Adrenal gland (tissue), 19 donors: ENCODE measurements around the gene NRDE2. TPM values are rescaled to one million over a fixed set of nuclear protein-coding genes. Genes with fewer than 3 reads are reported as not detected.

Experiments
- DNase-seq, 7 donors: peaks; one replicate each; pipeline ENCODE4 v3.0.0-alpha.2; 2019 to 2020
- H3K27ac ChIP-seq, 5 donors: fragments of 200-600 bp; sonication (generic) in 4 of 5; 1 replicate in 3 of 5; 2 replicates in 2 of 5; pipeline versions ENCODE4 v1.5.1 to v1.8.0; 2016 to 2020; ENCODE audit warnings: mild to moderate bottlenecking in 1 of 5
- H3K27me3 ChIP-seq: fragments of 200-600 bp; 2 replicates; pipeline ENCODE4 v1.8.0; 2021
- H3K36me3 ChIP-seq, 2 donors: fragments of 200-600 bp; replicated peaks in 1 of 2; 1 replicate in 1 of 2; 2 replicates in 1 of 2; pipeline versions ENCODE4 v1.5.1 to v1.8.0; 2018 to 2022
- H3K4me1 ChIP-seq, 2 donors: fragments of 200-600 bp; replicated peaks in 1 of 2; 1 replicate in 1 of 2; 2 replicates in 1 of 2; pipeline versions ENCODE4 v1.5.1 to v1.8.0; 2018 to 2021
- H3K4me3 ChIP-seq, 4 donors: fragments of 200-600 bp; sonication (generic) in 3 of 4; one replicate each; pipeline ENCODE4 v1.5.1; 2016 to 2018
- H3K9me3 ChIP-seq, 3 donors: fragments of 200-600 bp; sonication (generic) in 1 of 3; replicated peaks in 1 of 3; 1 replicate in 2 of 3; 2 replicates in 1 of 3; pipeline versions ENCODE4 v1.5.1 to v1.8.0; 2016 to 2021
- POLR2A ChIP-seq, 2 donors: fragments of 450-650 bp; IDR thresholded peaks; one replicate each; pipeline ENCODE4 v1.6.1; 2017; ENCODE audit warnings: antibody characterized with exemption in 2 of 2, mild to moderate bottlenecking in 2 of 2, moderate library complexity in 1 of 2
- WGBS, 4 donors: extraction: QIAGEN DNeasy Blood & Tissue Kit in 2 of 4; methylation state at CpG; one replicate each; pipeline versions ENCODE4 v1.1.5 to v1.1.7; 2013 to 2017; 5-methylcytosine and 5-hydroxymethylcytosine counted together
- intact Hi-C, 2 donors: fragments of 100-400 bp; cut with DNase I; formaldehyde crosslinking; loops; one replicate each; pipeline versions ENCODE4 v1.14.1 to v1.15.0; 2022 to 2023
- long read RNA-seq, 10 donors: library from polyadenylated mRNA in 3 of 10; unstranded in 2 of 10; stranded (forward) in 1 of 10; transcript quantifications; one replicate each; pipeline ENCODE4 v2.0.0 and lab custom pipeline, GENCODE V29; 2021 to 2026
- polyA plus RNA-seq, 3 donors: library from polyadenylated mRNA; stranded (reverse); fragments of 200-250 nt in 2 of 3; fragments of 350-450 nt in 1 of 3; fragmentation: Illumina TruSeq in 1 of 3; extraction: RNeasy Lipid Tissue Mini Kit (QIAGEN cat#74804) in 1 of 3; gene quantifications; one replicate each; pipeline ENCODE4 v1.2.3, GENCODE V29; 2013 to 2014
- total RNA-seq, 9 donors: library from RNA; depleted of rRNA in 4 of 9; stranded (reverse); fragments of >200 nt in 4 of 9; fragments of 120-200 nt in 1 of 9; fragmentation: NEBNext Ultra II Directional in 1 of 9; extraction: Animal tissue kit (Norgen Biotek cat#: 25700) in 1 of 9; gene quantifications; one replicate each; pipeline versions ENCODE4 v1.1.0 to v1.2.4, GENCODE V29; 2013 to 2023
- TF ChIP-seq, protein P1 (sequence below), 6 experiments: fragments of 450-650 bp in 4 of 6; fragments of 200-600 bp in 2 of 6; sonication (generic) in 1 of 6; IDR thresholded peaks; 1 replicate in 5 of 6; 2 replicates in 1 of 6; pipeline versions ENCODE4 v1.5.1 to v1.8.0; 2016 to 2021; ENCODE audit warnings: antibody characterized with exemption in 6 of 6, mild to moderate bottlenecking in 2 of 6, moderate library complexity in 1 of 6
- donor health status: healthy with polysubstance abuse.
- donor health status: Bipolar disorder and iron deficiency.
- donor health status: DM: yes; HTN: yes; CAD: no.
- donor health status: DM: no; HTN: no; CAD: no.
- donor health status: DM: no; HTN: no; CAD: no.
- donor health status: DM: yes; HTN: yes; CAD: no.

Gene NRDE2, protein sequence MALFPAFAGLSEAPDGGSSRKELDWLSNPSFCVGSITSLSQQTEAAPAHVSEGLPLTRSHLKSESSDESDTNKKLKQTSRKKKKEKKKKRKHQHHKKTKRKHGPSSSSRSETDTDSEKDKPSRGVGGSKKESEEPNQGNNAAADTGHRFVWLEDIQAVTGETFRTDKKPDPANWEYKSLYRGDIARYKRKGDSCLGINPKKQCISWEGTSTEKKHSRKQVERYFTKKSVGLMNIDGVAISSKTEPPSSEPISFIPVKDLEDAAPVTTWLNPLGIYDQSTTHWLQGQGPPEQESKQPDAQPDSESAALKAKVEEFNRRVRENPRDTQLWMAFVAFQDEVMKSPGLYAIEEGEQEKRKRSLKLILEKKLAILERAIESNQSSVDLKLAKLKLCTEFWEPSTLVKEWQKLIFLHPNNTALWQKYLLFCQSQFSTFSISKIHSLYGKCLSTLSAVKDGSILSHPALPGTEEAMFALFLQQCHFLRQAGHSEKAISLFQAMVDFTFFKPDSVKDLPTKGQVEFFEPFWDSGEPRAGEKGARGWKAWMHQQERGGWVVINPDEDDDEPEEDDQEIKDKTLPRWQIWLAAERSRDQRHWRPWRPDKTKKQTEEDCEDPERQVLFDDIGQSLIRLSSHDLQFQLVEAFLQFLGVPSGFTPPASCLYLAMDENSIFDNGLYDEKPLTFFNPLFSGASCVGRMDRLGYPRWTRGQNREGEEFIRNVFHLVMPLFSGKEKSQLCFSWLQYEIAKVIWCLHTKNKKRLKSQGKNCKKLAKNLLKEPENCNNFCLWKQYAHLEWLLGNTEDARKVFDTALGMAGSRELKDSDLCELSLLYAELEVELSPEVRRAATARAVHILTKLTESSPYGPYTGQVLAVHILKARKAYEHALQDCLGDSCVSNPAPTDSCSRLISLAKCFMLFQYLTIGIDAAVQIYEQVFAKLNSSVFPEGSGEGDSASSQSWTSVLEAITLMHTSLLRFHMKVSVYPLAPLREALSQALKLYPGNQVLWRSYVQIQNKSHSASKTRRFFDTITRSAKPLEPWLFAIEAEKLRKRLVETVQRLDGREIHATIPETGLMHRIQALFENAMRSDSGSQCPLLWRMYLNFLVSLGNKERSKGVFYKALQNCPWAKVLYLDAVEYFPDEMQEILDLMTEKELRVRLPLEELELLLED
- total RNA-seq (10 to 100 TPM in 8 of 9 donors, 1 to 10 TPM in 1; 9.2 to 24.8 (median 19.4) TPM), polyA plus RNA-seq (10 to 100 TPM in 2 of 3 donors, 1 to 10 TPM in 1; 9.2 to 25.6 (median 13.5) TPM)
- long read RNA-seq, donor 1, full-length matches to known transcripts = 4 of 4 reads
- long read RNA-seq, donor 1, partial matches to known transcripts = 0 of 4 reads
- long read RNA-seq, donor 1, other reads (novel, unspliced or antisense) = 0 of 4 reads
- long read RNA-seq, donor 2, partial matches to known transcripts = 0 of 3 reads
- long read RNA-seq, donor 2, other reads (novel, unspliced or antisense) = 0 of 3 reads
- long read RNA-seq, donor 3 = 0 reads
- long read RNA-seq, donor 4, partial matches to known transcripts = 2 of 2 reads
- long read RNA-seq, donor 4, other reads (novel, unspliced or antisense) = 0 of 2 reads
- long read RNA-seq, donor 5, full-length matches to known transcripts = 13 of 16 reads
- long read RNA-seq, donor 5, partial matches to known transcripts = 1 of 16 reads
- long read RNA-seq, donor 5, other reads (novel, unspliced or antisense) = 2 of 16 reads
- long read RNA-seq, donor 6, partial matches to known transcripts = 2 of 5 reads
- long read RNA-seq, donor 6, other reads (novel, unspliced or antisense) = 1 of 5 reads
- long read RNA-seq, donor 7, partial matches to known transcripts = 0 of 2 reads
- long read RNA-seq, donor 7, other reads (novel, unspliced or antisense) = 0 of 2 reads
- long read RNA-seq, donor 8, partial matches to known transcripts = 0 of 3 reads
- long read RNA-seq, donor 8, other reads (novel, unspliced or antisense) = 0 of 3 reads
- long read RNA-seq, donor 9 = 0 reads
- long read RNA-seq, donor 10, full-length matches to known transcripts = 1 of 1 reads
- long read RNA-seq, donor 10, partial matches to known transcripts = 0 of 1 reads
- long read RNA-seq, donor 10, other reads (novel, unspliced or antisense) = 0 of 1 reads

DNA sequence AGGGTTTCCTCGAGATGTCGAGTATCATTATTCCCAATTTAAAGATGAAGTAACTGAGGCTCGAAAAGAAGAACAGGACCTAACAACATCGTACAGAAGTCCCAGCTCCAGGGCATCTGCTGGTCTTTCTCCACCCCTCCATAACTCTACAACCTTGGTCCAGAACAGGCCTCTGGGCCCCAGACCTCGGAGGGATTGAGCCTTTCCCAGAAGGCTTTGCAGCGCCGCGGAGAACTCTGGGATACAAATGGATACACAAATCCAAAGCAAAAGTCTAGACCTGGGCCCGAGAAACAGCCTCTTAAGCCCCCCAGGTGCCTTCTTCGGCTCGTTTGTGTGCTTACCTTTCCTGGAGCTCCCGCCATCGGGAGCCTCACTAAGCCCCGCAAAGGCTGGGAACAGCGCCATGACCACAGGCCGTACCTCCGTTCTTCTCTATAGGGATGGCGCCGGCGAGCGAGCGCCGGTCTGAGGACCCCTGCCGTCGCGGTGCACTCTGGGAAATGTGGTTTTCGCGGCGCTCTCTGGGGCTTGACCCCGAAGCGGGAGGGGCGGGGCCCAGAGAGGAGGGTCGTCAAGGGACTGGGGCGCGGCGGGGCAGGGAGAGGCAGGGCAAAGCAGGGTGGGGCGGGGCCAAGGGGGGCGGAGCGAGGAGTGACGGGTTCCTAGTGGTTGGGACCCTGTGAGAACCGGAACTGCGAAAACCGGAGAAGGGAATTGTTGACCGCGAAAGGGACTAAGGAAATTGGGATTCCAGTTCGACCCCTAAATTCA lies at the start of gene NRDE2:
Gene NRDE2, minus strand, starts transcription at position 445 of the 774 bp plus-strand sequence. Its CDS starts 37 bp downstream, at position 408.
- 2 to 12% (median 7%) methylated on average over 16 to 46 of the region's 46 CpGs for WGBS, 4 donors
- peak within 1 kb of the TSS in 4 of 5 donors; percentile 48 to 86 (median 64) for H3K27ac ChIP-seq
- DNase-seq = peak; percentile 98 to 100 (median 100)
- H3K27me3 ChIP-seq = no peaks in the 10 kb centered on the region
- TF ChIP-seq, protein P1, sequence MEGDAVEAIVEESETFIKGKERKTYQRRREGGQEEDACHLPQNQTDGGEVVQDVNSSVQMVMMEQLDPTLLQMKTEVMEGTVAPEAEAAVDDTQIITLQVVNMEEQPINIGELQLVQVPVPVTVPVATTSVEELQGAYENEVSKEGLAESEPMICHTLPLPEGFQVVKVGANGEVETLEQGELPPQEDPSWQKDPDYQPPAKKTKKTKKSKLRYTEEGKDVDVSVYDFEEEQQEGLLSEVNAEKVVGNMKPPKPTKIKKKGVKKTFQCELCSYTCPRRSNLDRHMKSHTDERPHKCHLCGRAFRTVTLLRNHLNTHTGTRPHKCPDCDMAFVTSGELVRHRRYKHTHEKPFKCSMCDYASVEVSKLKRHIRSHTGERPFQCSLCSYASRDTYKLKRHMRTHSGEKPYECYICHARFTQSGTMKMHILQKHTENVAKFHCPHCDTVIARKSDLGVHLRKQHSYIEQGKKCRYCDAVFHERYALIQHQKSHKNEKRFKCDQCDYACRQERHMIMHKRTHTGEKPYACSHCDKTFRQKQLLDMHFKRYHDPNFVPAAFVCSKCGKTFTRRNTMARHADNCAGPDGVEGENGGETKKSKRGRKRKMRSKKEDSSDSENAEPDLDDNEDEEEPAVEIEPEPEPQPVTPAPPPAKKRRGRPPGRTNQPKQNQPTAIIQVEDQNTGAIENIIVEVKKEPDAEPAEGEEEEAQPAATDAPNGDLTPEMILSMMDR (IDR thresholded peaks at IDR 0.05) = no peak
- TF ChIP-seq POLR2A (IDR thresholded peaks at IDR 0.05) = peak; percentile 62 to 65
- intact Hi-C loops = no loop called here
- no peaks in the 10 kb centered on the region for H3K9me3 ChIP-seq
- H3K4me3 ChIP-seq = peak within 1 kb of the TSS; percentile 55 to 78 (median 70)
- H3K4me1 ChIP-seq = peaks cover 8 to 13% of the 10 kb centered on the region in 2 donors
- no peaks in the 10 kb centered on the region for H3K36me3 ChIP-seq

DNA sequence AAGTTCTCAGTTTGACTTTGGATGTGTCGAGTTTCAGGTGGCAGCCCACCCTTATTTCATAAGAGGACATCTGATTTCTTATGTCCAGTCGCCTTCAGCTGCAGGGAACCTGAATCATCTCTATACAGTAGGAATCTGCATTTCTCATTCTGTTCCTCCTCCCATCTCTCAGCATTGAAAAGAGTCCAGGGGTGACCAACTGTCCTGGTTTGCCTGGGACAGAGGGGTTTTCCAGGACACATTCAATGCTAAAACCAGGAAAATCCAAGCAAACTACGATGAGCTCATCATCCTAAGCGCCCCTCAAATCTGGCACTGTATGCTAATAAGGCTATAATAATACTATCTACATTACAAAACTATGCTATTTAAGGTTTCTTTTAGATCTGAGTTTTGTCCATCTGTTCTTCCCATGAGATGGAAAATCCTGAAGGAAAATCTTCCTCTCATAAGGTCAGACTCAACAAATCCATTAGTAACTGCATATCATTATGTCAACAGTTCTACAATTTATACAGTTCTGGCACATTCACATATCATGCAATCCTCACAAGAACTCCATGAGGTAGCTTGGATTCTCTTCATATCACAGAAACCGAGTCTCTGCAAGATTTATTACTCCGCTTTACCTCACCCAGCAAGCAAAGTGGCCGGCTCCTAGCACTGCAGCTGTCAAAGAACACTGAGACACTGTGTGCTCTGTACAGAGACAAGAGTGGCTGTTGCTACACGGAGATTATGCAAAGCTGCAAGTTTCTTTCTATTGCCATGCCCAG lies 49.5 kb upstream of the NRDE2 start:
- TF ChIP-seq POLR2A (IDR thresholded peaks at IDR 0.05) = peak; percentile 32 to 46
- TF ChIP-seq, protein P1 (IDR thresholded peaks at IDR 0.05) = no peak
- no peaks in the 10 kb centered on the region for H3K9me3 ChIP-seq
- H3K4me1 ChIP-seq = peaks cover 15 to 32% of the 10 kb centered on the region in 2 donors
- H3K27ac ChIP-seq = peak overlapping the region in 2 of 5 donors; percentile 97 to 100
- intact Hi-C loops = no loop called here
- H3K4me3 ChIP-seq = no peak overlapping the region
- WGBS, 4 donors = 66 to 72% (median 69%) methylated on average over 8 of the region's 8 CpGs
- no peaks in the 10 kb centered on the region for H3K27me3 ChIP-seq
- peak in 5 of 7 donors; percentile 24 to 82 (median 43) for DNase-seq
- H3K36me3 ChIP-seq = no peaks in the 10 kb centered on the region
